T-helper 22 cell (primary cell): Measurements from ENCODE around the gene DUSP5.

ENCODE experiments used
- DNase-seq: peaks from one replicate; pipeline ENCODE4 v3.0.0-alpha.2; 2020; ENCODE audit warnings: low read depth

DUSP5 gene

DNA sequence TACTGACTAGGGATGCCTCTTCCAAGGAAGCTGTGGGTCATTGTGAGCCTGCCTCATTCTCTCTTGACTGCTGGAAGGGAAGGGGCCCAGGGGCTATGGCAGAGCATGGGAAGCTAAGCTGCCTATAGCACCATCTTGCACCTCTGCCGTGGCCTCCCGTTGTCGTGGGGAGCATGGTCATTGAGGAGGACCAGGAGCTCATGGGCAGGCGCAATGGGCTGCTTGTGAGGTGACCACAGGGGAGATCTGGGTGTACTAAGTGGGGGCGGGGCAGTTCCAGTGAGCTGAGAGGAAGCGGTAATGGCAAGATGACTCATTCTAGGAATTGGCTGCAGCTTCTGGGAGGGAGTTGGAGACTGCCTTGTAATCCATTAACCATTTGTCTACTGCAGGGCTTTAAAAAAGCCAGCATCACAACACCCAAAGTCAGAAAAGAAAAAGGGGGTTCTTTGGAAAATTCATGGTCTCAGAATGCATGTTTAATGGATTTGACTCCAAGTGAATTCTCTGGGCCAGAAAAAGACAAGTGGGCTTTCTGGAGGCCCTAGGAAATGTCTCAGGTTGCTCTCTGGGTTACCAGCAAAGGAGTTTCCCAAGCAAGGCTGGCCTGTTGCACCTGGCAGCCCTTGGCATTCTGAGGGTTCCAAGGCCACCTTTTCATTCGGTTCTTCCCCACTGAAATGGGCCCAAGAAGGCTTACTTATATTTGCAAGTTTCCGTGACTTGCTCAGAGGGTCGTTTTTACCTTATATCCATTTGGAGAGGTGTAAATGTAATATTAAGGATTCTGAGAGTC lies 3.6 kb downstream of the DUSP5 start:
- peak; percentile 42 for DNase-seq

DNA sequence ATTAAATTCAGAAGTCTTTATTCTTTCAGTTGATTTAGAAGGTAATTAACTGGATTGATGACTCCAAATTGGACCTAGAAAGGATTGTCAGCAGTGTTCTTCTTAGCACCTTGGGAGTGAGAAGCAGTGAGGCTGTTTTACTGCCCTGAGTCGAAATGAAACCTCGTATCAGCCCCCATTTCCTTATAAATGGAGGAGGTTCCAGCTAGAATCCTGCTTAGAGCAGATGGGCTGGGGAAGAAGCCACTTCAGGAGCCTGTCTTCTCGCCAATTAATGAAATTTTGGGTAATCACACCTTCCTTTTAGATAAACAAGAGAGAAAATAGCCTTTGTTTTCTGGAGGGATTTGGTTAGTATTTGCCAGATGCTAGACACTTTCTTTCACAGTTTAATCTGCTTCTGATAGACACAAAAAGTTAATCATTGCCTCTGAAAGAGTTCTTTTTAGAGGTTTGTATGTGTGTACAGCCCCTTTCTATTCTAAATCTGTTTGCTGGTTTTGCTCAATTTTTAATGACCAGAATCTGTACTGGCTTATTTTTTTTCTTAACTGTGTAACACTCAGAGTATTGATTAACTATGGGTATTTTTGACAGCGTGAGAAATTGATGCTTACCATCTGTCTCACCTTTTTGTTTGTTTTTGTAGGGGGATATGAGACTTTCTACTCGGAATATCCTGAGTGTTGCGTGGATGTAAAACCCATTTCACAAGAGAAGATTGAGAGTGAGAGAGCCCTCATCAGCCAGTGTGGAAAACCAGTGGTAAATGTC lies 4.6 kb downstream of the DUSP5 start:
- DNase-seq: no peak

DNA sequence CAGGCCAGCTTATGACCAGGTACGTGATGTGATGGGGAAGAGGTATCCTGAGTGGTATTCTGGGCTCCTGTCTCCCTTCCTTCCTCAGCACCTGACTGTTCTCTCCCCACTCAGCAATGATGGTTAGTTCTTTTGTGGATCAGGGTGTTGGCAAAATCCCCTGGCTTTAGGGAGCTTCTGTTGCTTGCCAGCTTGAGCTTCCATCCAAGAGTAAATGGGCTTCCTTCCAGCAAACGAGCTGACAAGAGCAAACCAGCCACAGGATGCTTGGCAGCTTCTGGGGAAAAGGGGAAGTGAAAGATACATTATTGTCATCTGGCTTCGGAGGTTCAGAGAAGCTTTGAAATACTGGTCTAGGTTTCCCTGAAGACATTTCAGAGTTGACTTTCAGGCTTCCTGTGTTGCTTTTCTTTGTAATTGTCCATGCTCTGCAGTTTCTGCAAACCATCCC lies 5.2 kb downstream of the DUSP5 start:
- DNase-seq: no peak

DNA sequence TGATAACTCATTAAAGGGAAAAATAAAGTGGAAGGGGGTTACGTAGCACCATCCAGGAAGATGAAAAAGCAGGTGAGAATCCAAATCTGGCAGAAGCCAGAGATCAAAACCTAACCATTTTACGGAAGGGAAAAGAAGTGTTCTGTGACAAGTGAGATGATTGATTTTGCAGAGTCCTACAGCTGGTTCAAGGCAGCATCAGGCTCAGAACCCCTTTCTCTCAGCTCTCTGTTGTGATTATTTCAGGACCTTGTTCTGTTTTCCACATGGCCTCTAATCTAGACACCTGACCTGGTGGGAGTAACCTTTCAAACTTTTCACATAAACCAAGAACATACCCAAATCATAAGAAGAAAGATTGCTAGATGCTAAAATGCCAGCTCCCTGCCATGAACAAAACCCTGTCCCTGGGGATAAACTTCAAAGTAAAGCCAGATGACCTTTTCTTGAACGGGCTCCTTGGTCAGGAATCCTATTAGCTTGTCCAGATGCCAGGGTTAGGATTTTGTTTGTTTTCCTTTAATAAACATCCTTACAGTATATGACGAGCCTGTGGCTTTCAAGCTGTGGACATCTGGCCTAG lies 5.9 kb downstream of the DUSP5 start:
- no peak for DNase-seq

DNA sequence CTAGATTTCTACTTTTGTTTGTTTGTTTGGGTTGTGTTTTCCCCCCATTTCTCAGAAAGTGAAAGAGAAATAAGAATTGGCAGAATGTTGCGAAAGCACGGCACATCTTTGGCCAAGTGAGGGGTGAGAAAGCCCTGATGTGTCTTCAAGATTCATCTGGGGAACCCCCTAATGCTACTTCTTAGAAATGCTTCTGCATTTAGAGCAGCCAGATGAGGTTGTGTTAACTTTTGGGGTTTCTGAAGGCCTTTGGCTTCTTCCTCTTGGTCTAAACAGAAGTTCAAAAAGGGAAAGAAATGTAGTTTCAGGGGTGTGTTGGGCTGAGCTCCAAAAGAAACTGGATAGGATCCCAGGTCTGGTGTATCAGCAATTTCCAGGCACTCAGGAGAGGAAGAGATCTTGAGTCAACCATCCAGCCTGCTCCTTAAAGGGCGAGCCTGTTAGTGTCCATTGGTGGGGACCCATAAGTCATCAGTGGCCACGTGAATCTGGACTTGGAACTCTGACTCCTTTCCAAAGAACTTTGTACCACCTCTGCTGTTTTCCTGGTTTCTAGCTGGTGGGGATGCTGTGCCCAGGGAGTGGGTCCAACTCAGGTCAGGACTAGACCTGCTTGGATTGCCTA lies 6.5 kb downstream of the DUSP5 start:
- DNase-seq: no peak

DNA sequence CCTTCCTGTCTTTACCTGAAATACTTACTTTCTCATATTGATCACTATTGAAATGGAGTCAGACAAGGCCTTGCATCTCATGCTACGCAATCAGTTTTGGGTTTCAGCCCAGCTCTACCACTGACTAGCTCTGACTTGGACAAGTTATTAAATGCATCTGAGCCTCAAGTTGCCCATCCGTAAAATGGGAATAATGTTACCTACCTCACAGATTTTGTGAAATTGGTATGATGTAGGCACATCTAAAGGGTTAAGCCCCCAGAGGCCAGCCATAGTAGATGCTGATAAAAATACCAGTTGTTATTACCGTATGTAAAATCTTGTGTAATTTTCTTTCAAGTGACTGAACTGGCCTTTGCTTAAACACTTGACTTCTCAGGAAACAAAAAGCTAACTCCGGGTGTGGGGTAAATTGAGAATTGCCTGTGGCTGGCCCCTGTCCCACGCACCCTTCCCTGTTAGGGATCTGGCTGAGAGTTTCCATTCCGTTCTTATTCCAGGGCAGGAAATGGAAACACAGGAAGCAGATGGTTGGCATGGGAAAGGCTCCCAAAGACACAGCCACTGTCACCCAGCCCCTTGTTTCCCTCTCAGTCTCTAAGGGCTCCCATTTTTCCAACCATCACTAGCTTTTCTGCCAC lies 7.5 kb downstream of the DUSP5 start:
- DNase-seq: no peak

DNA sequence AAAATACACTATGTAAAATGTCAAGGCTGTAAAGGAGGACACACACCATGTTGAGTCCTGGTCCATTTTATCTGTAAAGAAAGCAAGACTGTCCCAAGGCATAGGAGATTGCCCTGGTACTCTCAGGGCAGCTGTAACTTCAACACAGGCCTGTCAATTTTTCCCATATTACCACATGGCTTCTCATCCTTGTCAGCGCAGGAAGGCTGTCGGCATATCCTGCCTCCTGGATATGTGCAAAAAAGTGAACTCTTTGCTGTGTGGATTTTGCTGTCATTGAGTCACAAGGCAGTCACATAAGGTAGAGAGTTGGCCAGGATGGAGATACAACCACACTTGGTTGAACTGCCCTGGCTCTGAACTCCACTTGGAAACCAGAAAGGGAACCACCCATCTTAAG lies 8.7 kb downstream of the DUSP5 start:
- no peak for DNase-seq

DNA sequence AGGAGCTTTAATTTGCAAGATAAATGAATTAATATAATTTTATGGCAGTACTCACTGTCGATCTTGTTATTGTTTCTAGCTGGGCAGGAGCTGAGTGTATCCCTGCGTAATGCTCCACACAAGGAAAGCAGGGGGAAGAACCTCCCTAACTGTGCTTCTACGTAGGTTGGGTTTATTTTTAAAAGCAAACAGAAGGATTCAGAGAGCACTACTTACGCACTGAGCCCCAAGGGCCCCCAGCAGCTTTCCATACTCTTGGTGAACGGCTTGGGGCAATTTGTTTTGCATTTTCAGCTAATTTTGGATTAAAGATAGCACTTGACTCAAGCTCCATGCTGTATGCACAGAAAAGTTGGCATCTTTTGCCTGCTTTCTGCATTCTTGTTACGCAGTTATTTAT lies 9.6 kb downstream of the DUSP5 start:
- no peak for DNase-seq

DNA sequence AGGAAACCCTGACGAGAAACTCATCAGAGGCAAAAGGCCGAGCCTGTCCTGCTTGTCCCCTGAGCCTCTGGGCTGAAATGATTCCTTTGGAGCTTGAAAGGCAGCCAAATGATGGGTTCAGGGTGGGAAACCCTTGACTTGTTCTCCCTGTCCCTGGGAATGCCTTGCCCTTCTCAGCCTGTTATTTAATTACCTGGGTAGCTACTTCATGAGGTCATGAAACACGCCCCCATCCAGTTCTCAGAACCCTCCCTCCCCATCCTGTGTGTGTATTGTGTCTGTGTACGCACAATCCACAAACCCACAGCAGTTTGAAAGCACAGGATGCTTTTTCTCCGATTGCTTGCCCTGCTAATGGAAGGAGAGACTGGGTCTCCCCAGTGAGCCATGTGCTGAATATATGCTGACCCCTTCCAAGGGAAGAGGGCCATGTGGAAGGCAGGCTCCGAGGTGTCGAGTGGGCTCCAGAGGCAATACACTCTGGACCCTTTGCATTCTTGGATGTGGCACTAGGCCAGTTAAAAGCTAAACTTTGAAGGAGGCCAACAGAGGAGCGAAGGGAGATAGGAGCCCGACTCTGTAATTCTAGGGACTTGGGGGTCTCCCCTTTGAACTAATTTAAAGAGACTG lies 10.6 kb downstream of the DUSP5 start:
- no peak for DNase-seq

DNA sequence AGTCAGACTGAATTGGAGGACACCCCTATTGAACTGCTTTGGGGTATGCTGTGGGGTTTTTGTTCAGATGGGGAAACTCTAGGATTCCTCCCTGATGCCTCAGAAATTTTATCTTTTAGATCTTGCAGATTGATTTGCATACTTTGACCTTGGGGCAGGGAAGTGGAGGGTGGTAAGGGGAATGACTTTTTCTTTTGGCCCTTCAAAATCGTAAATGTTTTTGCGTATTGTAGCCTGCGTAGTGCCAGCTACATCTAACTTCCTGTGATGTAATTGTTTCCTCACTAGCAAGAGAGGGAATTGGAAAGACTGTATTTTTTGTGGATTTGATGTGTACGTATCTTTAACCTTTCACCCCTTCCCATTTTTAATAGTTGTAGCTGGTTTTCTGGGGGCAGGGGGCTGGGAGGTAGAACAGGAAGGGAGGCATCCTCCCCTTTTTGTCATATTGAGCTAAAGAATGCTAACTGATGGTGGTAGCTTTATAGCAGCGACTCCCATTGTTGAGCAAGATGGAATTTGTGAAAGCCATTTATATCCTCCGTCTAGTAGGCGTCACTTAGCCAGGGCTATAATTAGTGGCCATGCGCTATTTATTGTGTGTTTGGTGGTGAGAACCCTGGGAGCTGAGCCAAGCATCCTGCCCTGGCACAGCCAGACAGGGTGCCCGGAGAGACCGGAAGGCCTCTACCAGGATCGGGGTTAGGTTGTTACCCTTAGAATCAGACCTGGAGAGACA lies 11.3 kb downstream of the DUSP5 start:
- DNase-seq: no peak

DNA sequence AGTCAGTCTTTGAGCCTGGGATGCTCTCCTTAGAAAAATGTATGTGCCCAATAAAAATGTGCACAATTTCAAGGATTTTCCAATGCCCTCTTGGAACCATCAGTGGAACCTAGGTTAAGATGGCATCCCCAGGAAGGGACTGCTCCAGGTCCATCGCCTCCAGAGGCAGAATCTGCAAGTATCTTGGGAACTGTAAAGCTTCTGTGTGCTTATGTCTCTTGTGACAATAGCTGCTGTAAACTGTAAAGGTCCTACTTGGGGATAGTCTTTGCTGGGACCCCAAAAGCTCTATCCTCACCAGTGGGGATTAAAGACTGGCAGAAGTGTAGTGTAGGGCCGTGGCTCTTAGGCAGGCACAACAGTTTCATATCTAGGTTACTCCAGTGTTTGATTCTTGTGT lies 11.9 kb downstream of the DUSP5 start:
- no peak for DNase-seq

DNA sequence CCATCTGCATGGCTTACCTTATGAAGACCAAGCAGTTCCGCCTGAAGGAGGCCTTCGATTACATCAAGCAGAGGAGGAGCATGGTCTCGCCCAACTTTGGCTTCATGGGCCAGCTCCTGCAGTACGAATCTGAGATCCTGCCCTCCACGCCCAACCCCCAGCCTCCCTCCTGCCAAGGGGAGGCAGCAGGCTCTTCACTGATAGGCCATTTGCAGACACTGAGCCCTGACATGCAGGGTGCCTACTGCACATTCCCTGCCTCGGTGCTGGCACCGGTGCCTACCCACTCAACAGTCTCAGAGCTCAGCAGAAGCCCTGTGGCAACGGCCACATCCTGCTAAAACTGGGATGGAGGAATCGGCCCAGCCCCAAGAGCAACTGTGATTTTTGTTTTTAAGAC lies 12.4 kb downstream of the DUSP5 start:
- DNase-seq: no peak

DNA sequence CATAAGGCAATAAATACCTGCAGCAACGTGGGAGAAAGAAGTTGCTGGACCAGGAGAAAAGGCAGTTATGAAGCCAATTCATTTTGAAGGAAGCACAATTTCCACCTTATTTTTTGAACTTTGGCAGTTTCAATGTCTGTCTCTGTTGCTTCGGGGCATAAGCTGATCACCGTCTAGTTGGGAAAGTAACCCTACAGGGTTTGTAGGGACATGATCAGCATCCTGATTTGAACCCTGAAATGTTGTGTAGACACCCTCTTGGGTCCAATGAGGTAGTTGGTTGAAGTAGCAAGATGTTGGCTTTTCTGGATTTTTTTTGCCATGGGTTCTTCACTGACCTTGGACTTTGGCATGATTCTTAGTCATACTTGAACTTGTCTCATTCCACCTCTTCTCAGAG lies 13.0 kb downstream of the DUSP5 start:
- no peak for DNase-seq

DNA sequence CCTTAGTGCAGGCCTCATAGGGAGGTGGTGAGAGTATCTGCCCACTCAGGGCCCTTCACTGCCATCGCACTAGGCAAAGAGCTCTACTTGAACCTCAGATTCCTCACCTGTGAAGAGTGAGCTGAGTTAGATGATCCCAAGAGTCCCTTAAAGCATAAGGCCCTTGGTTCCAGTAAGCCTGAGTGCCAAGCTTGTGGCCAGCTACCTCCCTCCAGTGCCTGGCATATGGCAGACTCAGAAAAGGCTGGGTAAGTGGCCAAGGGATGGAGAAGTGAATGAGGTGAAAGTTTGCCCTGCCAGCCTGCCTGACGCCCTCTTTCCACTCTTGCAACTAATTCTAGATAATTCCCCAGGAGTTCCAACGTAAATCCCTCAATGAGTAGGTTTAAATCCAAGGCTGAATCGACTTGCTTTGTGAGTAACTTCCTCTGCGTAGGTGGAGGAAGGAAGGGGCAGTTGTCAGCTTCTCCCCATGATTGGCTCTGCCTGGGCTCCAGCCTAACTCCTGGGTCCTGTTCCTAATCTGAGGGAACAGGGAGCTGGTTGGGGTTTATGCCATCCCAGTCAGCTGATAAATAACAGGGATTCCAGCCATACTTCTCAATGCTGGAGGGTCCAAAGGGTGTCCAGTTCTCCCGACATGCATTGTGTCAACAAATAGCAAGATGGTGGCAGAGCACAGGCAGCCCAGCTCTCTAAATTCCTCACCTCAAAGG lies 14.2 kb downstream of the DUSP5 start:
- DNase-seq: no peak

DNA sequence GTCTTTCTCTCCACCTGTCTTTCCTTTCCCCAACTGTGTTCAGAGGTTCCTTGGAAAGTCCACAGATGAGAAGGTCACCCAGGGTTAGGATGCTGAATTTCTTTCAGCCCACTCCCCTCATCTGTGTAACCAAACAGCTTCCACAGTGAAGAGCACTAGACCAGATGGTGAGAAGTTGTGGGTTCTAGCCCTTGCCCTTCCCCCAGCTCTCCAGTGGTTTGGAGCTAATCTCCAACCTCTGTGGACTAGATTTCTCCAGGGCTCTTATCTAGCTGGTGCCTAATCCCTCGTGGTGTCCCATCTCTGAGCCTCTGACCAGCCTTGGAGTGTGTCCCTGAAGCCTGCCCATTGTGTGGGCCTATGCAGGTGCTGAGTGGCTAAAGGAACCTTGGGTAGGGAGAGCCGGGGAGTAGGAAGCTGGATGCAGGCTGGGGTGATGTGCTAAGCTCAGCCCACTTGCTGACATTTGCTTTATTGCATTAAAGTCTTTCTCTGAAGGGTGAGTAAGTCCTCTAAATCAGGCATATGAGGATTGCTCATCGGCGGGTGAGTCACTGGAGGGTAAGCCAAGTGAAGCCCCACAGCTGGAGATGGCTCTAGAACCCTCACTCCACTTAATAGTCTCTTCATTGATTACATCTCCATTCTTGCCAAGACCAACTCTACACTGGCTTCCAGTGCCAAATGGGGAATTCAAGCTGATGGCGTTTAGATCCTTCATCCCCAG lies 14.9 kb downstream of the DUSP5 start:
- no peak for DNase-seq

DNA sequence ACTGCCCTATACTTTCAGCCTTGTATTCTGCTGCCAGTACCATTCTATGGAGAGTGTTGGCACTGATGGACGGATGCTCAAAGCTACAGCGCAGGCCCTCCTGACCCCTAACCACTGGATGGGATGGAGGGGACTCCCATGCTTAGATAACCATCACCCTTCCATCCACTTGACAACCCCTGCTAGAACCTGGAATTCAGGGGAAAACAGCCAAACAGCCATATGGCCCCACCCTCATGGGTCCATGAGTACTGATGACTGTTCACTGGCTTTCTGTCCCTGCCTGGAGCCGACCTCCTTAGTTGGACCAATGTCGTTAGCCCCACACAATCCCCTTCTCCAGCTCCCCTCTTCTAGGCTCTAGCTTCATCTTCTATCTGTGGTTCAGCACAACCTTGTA lies 16.2 kb downstream of the DUSP5 start:
- no peak for DNase-seq

DNA sequence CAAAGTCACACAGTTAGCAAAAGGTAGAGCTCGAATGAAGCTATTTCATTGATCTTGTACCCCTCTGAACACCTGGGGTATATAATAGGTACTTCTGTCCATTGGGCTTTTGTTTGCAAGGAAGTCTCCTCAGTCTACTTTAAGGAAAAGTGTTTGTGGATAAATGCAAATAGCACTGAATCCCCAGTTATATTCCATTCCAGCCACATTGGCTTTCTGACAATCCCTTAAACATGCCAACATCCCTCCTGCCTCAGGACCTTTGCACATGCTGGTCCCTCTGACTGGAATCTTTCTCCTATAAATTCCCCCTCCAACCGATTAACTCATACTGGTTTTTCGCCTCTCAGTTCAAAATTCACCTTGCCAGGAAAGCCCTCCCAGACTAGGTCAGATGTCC lies 17.1 kb downstream of the DUSP5 start:
- DNase-seq: no peak

DNA sequence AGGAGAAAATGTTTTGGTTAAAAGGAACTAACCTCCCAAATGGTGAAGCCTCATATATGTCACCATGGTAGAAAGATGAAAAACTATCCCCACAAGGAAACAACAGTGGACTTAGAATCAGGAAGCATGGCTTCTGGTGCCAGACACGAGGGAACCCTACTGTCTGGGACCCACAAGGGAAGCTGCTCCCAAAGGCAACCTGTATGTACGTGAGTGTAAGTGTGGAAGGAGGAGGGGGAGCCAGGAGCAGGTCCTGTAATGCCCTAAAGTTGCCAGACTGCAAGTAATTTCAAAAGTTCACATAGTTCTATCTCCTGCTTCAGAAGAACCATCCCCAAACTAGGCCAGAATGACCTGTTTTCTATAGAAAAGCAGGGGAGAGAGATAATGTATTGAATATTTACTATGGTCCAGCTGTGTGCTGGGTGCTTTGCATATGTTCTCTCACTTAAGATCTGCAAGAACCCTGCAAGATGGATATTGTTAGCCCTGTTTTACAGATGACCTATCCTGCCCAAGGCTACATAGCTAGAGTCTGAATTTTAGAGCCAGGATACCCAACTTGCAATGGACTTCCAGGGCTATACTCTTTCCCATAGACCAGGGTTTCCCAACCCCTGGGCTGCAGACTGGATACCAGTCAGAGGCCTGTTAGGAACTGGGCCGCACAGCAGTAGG lies 19.2 kb downstream of the DUSP5 start:
- no peak for DNase-seq

DNA sequence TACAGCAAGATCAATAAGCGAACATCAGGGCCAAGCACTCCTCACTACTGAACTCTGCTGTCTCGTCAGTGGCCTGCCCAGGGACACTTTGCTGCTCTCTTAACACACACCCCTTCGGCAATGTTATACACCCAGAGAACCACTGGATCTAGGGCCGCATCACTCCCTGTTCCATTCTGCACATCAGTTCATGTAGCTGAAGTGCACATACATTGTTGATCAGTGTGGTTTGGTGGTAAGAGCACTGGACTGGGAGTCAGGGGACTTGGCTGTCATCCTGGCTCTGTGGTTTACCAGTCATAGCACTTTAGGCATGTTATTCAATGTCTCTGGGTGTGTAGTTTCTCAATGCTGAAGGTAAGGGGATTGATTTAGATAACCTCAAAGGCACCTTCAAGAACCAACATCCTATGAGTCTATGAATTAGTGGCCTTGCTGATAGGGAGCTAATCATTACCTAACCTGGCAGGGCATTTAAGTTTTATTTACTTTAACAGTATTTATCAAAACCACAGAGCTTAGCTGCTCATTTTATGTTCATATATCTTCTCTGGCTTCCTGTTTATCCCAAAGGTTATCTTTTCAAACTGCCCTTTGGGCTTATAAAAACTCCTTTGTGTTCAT lies 24.8 kb downstream of the DUSP5 start:
- no peak for DNase-seq
